ENCODE results near the gene DCXR.

DNA sequence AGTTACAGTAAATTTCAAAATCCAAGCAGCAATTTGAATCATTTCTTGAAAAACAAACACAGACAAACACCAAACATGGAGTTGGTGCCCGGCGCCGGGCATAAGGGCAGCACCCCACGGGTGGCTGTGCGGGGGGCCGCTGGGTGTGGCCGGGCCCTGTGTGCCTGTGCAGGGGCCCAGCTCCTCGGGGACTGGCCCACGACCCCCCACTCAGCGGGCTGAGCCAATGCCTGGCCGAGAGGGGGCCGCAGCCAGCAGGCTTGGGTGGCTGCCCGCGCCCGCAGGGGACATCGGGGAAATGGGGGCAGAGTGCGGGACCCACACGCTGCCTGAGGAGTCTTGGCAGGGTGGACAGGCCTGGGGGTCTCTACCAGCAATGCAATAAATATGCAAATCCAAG, 40.9 kb upstream of the DCXR start:
- no peak for TF ChIP-seq EZH2 (IDR thresholded peaks at IDR 0.05; ENCODE audit: low read depth, unreplicated experiment)
- TF ChIP-seq, protein P1, sequence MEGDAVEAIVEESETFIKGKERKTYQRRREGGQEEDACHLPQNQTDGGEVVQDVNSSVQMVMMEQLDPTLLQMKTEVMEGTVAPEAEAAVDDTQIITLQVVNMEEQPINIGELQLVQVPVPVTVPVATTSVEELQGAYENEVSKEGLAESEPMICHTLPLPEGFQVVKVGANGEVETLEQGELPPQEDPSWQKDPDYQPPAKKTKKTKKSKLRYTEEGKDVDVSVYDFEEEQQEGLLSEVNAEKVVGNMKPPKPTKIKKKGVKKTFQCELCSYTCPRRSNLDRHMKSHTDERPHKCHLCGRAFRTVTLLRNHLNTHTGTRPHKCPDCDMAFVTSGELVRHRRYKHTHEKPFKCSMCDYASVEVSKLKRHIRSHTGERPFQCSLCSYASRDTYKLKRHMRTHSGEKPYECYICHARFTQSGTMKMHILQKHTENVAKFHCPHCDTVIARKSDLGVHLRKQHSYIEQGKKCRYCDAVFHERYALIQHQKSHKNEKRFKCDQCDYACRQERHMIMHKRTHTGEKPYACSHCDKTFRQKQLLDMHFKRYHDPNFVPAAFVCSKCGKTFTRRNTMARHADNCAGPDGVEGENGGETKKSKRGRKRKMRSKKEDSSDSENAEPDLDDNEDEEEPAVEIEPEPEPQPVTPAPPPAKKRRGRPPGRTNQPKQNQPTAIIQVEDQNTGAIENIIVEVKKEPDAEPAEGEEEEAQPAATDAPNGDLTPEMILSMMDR (conservative IDR thresholded peaks at IDR 0.05; ENCODE audit: low read depth in 2 of 2): no peak
- no peak for TF ChIP-seq ZNF331 (CRISPR knock-in tag; IDR thresholded peaks at IDR 0.05; ENCODE audit: low read depth)
- no peak for TF ChIP-seq POLR2AphosphoS5 (IDR thresholded peaks at IDR 0.05; ENCODE audit: low read depth)

Measured in GM23338 (cell line).